HG02623 (cell line): ENCODE data around the gene CHTOP.
A peak's percentile ranks its signal among the peaks of the same experiment; 100 is the strongest.
"Not testable (repeated sequence)": the region's sequence is repeated elsewhere in the genome, so short reads cannot be mapped to it uniquely, and the experiment has no call there.

Experiments
- ATAC-seq: cut with Tn5 transposase; IDR thresholded peaks from one replicate; pipeline ENCODE4 v1.9.1; 2021; ENCODE audit warnings: moderate library complexity; ENCODE audit not compliant: unreplicated experiment

Gene CHTOP, protein sequence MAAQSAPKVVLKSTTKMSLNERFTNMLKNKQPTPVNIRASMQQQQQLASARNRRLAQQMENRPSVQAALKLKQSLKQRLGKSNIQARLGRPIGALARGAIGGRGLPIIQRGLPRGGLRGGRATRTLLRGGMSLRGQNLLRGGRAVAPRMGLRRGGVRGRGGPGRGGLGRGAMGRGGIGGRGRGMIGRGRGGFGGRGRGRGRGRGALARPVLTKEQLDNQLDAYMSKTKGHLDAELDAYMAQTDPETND

DNA sequence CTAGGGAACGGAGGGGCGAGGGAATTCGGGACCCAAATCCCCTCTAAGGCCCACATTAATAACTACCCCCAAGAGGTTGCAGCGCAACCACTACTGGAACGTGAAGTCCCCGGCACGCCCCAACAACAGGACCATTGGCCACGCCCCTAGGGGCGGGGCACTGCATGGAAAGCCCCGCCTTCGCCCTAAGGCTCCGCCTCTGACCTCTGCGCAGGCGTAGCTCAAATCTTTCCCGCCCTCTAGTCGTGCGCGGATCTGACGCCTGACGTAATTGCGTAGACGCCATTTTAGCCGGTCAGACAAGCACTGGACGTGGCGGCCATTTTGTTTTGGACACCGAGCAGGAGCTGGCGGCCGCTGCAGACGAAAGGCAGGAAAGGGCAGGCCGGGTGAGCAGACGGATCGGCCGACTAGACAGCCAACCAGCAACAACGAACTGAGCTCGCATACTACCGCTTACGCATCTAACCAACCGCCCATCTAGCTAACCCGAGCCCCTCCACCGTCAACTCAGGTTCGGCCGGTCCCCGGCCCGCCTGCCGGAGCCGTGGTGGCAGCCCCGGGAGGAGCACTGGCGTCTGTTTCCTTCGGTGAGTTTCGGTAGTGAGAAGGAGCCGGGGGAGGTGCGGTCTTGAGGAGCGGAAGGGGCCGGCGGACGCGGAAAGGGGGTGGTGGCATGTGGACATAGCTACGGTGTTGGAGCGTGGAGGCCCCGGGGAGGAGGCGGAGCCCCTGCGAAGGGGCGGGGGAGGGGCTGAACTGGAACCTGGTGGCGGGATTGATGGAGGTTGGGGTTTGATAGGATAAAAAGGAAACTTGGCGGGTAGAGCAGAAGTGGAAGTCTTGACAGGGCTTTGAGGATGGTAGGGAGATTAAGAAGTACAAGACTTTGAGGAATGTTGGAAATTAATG, at the start of gene CHTOP:
TSS of gene CHTOP (plus strand) at position 313 of the 912 bp plus-strand sequence. CDS start 2,523 bp downstream, outside the sequence.
- ATAC-seq: peak; percentile 84

DNA sequence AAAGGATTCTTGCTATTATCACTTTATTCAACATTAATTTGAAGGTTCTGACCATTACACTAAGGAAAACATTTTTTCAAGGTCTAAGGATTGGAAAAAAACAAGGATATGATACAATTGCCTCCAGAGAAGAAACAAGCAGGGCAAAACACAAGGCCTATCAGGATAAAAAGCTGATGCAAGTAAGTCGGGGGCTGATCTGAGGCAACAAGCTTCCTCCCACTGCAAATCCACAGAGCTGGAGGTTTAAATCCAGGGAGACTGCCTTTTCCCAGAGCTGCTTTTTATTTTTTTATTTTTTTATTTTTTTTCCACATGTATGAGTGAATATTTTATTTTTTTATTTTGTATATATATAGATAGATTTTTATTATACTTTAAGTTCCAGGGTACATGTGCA, 48.9 kb upstream of the CHTOP start:
- ATAC-seq: no peak

DNA sequence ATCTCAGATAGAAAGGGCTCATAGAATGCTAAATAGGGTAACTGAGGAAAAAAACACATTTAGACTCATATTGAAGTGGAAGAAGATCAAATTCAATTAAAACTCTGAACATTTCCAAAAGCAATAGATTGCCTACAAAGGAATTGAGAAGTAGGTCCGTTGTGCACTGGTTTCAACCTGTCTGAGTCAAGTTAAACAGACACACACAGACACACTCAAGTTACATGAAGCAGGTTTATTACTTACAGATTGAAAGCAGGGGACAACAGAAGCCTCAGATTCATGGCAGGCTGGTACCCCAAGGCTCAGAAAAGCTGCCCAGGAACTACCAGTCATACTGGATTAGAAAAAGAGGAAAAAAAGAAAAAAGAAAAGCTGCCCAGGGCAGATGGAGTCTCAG, 47.5 kb upstream of the CHTOP start:
- no peak for ATAC-seq

DNA sequence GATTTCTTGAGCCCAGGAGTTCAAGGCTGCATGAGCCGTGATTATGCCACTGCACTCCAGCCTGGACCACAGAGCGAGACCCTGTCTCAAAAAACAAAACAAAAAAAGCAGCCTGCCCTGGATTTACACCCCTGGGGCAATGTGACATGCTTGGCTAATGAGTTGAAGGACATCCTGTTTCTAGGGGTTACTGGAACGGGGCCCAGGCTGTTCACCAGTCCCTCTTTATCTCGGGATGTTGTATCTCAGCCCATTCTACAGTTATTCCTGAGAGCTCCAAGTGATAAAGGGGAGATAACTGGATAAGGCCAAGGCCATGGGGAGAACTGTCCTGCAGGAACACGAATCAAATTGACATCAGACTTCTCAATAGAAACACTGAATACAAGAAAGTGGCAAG, 46.6 kb upstream of the CHTOP start:
- ATAC-seq: no peak

DNA sequence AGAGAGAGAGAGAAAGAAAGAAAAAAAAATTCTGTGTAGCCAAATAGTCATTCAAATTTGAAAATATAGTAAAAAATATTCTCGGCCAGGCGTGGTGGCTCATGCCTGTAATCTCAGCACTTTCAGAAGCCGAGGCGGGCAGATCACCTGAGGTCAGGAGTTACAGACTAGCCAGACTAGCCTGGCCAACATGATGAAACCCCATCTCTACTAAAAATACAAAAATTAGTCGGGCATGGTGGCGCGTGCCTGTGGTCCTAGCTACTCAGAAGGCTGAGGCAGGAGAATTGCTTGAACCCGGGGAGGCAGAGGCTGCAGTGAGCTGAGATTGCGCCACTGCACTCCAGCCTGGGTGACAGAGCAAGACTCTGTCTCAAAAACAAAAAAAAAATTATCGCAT, 45.8 kb upstream of the CHTOP start:
- not testable (repeated sequence) for ATAC-seq

DNA sequence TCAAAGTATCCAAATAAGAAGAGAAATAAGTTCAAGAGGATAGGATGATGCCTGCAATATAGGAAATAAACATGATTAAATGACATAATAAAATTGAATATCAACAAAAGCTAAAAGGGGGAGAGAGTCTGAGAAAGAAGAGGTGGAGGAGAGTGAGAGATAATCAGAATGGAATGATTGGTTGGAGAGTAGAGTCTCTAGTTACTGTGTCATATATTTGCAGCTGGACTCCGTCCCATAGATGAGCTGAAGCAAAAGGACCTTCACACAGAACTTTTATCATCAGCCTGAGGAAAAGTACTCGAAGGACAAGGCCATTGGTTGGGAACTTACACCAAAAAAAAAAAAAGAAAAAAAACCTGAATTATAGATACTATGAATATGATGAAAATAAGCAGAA, 45.4 kb upstream of the CHTOP start:
- no peak for ATAC-seq

DNA sequence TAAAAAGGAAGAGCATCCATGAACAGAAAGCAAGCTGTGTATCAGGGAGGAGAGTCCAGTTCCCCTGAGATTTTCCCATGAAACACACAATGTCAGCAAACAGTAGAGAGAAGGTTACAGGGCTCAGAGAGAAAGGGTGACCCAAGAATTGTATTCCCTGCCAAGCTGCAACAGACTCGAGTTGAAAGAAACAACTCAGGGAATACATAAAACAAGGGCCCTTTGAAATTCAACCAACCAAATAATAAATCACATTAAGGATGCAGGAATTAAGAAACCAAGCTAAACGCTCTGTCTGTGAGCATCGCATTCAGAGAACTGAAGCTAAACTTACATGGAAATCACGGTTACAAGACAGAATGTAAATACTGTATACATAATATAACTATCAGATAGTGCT, 41.1 kb upstream of the CHTOP start:
- no peak for ATAC-seq

DNA sequence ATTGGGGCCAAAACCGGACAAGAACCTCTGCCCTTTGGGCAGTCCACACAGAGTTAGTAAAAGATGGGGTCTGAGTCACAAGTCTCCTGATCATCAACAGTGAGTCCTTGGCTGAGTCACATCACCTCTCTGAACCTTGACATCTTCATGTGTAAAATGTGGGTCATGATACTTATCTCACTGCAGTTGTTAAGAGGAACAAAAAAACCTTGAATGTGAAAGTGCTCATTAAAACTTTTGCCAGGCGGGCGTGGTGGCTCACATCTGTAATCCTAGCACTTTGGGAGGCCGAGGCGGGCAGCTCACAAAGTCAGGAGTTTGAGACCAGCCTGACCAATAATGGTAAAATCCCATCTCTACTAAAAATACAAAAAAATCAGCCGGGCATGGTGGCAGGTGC, 36.7 kb upstream of the CHTOP start:
- no peak for ATAC-seq

DNA sequence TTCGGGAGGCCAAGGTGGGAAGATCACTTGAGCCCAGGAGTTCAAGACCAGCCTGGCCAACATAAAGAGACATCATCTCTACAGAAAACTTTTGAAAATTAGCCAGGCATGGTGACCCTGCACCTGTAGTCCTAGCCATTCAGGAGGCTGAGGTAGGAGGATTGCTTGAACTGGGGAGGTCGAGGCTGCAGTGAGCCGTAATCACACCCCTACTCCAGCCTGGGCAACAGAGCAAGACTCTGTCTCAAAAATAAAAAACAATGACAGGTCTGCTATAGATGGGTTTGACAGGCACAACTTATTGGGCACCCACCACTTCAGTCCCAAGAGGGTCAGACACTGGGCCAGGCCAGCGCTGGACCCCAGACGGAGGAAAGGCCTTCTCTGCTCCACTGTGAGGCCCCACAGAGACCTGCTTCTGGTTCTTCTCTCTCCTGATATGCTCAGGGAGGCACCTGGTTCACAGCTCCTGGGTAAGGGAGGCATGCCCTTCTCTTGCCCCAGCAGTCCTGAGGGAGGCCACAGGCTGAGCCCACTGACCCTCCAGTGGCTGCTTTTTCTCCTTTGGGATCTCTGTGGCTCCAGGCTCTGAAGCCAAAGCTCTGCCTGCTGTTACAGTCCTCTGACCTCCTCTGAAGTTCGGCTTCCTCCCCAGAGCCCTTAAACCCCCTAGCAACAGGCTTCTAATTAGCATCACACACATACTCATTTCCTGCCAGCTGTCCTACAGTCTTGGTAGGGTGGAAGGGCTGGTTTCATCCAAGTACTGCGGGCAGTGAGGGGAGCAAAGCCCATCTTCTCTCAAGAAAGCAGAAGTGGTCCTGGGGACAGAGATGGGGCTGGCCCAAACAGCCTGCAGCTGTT, 35.3 kb upstream of the CHTOP start:
- ATAC-seq: peak; percentile 98

DNA sequence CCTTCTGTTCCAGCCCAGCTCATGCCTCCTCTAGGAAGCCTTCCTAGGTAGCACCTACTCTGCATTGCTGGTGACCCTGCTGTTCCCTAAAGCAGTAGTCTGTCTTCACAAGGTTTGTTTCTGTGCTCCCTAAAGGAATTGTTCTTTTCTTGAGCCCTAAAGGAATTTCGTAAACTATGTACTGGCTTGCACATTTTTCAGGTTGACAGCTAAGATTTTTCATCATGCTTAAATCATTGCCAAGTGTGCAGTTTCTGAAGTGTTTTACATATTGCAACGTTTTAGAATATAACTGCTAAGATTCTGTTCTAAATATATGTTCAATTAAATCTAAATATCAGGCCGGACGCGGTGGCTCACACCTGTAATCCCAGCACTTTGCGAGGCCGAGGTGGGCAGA, 34.0 kb upstream of the CHTOP start:
- ATAC-seq: no peak

DNA sequence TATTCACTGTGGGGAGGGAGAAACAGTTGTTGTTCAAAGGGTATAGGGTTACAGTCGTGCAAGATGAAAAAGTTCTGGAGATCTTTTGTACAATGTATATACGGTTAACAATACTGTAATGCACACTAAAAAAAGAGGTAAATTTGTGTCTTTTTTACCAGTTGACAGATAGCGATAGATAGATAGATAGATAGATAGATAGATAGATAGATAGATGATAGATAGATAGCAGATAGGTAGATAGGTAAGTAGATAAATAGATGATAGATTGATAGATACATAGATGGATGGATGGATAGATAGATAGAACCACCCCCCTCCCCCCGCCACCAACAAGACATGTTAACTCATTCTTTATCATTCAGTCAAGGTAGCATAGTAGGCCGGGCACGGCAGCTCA, 31.1 kb upstream of the CHTOP start:
- no peak for ATAC-seq

DNA sequence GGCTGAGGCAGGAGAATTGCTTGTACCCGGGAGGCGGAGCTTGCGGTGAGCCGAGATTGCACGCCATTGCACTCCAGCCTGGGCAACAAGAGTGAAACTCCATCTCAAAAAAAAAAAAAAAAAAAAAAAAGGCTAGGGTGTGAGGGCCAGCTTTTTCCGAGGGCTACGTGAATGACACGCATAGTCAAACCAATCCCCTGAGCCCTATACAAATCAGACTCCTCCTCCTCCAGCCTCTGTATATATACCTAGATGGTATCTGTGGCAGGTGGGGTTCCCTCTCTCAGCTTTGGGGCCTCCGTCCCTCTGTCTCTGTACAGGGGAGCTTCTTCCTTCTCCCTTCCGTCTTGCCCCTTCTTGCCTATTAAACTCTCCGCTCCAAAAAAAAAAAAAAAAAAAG, 27.7 kb upstream of the CHTOP start:
- no peak for ATAC-seq

DNA sequence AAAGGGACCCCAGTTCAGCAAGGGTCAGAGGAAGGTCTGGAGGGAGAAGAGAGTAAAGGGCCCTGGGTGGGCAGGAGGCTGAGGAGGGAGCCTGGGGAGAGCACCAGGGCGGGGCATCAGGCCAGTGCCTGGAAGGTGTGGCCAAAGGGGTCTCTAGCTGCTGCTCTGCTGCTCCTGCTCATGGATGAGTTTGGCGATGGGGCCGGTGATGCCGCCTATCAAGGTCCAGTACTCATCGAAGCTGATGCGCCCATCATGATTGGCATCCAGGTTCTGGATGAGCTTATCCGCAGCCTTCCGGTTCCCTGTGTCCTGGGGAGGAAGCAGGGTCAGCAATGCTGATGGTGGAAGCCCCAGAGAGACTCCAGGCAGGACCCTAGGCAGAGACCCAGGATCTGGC, 26.5 kb upstream of the CHTOP start:
- no peak for ATAC-seq

DNA sequence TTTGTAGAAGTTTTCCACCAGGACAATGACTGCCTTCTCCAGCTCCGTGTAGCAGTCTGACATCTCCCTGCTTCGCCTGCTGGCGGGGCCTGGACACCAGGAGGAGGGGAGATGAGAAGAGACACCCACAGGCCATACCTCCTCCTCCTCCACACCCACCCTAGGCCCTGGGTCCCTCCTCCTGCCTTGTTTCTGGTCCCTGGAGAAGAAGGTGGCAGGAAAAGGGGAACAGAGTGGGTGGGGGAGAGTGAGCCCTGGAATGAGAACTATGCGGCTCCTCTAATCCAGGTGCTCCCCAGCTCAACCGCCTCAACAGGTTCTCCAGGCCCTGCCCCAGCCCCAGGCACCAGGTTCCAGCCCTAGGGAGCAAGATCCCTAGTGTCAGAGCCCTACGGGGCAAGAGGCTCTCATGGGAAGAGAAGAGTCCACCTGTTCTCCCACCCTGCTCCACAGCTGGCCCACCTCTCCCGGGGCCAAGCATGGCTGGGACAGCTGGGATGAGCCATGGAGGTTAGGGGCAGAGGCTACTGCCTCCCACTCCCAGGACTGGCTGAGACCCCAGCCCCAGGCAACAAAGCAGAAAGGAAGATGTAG, 25.7 kb upstream of the CHTOP start:
- ATAC-seq: no peak

DNA sequence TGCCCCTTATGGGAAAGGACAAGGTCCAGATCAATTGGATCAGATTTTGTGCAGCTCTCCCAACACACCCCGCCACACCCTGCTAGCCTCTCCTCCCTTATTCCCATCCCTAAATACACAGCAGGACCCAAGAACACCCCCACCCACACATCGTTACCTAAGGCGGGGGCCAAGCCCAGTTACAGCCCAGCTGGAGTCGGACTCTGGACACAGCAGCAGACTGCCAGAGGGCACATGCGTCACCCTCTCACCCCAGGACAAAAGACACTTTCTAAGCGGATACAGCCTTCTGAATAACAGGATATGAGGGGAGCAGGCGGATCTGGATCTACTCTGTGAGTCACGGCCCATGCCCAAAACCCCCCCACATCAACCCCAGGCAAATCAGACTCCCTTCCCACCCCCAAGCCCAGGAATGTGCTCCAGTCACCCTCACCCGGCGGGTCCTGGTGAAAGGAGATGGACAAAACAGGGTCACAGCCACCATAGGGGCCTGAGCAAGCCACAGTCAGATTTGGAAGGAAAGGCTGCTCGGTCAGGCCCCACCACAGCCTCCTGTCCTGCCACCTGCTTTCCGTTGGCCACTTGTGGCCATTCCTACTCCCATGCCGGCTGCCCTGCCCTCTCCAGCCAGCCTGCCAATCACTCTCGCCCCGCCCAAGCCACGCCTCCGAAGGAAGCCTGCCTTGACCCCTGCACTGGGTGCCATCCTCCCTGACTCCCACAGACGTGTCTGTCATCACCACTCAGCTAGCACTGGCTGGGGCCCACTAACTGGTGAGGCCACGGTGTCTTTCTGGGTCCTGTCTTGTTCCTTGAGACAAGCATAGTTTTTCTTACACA, 24.9 kb upstream of the CHTOP start:
- no peak for ATAC-seq

DNA sequence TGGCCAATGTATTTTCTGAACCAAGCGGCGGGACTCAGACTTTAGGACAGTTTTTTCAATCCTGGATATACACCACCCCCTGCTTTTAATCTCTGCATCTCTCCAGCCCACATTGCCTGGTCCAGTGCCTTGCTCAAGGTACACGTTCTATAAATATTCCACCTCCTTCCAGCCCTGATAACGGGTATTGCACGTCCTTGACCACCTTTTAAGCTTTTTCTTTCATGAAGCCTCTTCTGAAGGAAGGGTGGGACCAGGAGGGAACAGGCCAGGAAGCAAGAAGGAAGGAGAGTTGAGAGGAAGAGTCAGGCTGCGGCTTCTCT, 24.3 kb upstream of the CHTOP start:
- ATAC-seq: no peak

DNA sequence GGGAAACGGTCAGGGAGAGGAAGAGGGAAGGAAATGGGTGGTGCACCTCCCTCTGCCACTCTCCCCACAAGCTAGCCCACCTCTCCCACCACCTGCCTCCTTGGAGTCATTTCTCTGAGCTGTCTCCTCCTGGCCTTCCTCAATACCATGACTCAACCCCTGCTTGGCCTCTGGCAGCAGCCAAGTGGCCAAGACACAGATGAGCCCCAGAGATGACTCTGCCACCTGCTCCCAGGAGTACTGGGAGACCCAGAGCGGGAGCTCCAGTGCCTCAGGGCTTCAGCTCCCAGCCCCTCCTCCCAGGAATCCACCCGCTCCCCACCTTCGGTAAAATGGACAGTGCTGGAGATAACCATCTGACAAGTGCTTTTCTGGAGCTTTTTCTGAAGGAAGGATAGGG, 23.5 kb upstream of the CHTOP start:
- ATAC-seq: no peak

DNA sequence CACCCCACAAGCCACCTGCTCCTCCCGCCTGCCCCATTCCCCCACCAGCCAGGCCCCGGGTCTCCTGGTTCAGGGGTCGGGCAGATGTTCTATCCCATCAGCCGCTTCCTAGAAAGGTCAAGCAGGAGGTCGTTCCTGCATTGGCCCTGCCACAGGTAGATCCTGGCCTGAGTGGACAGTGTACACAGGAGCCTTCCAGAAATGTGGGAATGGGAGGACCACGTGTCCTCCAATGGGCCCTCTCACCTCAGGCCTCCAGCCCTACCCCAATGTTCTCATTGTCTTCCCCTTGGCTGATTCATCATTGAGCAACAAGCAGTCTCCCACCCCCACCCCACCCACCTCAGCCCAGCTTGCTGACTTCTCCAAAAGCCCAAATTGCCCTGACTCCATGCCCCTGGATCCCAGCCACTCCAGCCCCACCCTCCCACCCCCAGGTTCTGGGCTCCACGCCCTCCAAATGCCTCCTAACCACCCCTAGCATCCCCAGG, 23.0 kb upstream of the CHTOP start:
- no peak for ATAC-seq

DNA sequence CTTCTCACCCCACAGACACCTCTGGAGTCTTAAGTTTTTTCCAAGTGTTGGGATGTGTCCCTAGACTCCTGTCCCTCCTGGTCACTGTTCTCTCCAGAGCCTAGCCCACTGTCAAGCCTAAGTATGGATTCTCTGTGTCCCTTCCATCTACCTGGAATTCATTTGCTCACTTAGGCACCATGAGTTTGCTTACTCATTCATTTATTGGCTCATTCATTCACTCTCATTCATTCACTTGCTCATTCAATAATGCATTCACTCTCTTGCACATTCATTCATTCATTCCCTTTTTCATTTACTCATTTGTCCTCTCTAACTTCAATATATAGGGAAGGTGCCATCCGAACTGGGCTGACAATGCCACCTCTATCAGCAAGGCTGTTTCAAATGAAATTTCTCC, 22.5 kb upstream of the CHTOP start:
- ATAC-seq: no peak

DNA sequence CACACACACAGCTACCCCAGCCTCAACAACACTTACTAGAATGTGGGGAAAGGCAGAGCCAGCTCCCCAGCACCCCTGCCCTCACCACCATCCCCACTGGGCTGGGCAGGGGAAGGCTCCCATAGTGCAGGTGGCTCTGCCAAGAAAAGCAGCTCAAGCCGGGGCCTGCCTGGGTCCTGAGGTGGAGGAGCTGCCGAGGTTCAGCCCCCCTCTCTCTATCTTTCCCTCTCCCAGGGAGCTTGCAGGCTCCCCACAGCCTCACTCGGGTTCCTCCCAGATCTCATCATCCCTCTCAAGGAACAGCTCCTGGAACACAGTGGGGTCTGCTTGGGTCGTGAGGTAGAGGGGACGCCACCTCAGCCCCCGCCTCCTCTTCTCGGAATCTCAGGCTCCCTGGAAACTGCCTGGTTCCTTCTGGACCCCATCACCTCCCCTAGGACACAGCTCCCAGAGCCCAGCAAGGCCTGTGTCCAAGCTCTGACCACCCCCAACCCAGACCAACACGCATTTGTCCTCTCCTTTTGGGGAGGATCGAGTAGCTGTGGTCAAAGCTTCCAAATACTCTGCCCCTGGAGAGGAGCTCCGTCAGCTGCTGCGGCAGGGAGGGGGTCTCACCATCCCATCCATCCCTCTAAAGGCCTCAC, 21.6 kb upstream of the CHTOP start:
- ATAC-seq: no peak
